ENCODE data around the gene EDA.

The EDA gene

DNA sequence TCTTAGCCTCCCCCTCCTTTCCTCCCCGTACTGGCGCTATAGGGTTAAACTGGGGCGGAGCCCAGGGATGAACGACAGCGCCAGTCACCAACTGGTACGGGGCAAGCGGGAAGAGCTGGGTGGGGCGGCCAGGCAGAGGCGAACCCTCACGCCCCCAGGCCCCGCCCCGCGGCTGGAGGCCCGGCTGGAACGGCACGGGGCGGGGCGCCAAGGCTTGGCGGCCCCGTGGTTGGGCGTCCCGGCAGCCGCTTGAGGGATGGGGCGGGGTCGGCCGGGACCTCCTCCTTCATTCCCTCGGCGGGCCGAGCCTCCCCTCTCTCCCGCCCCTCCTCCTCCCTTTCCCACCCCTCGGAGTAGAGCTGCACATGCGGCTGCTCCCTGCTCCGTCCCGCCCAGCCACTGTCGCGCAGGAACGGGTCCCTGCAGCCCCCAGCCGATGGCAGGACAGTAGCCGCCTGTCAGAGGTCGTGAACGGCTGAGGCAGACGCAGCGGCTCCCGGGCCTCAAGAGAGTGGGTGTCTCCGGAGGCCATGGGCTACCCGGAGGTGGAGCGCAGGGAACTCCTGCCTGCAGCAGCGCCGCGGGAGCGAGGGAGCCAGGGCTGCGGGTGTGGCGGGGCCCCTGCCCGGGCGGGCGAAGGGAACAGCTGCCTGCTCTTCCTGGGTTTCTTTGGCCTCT lies at the start of gene EDA:
Gene EDA, plus strand, starts transcription at position 335 of the 678 bp plus-strand sequence.
- peak; percentile 33 for DNase-seq (ENCODE audit: low read depth)

- DNase-seq (ENCODE audit: low read depth) = no peak
Measured at GRCh38 chrX:69568828-69569227, 47.1 kb upstream of the EDA start.

GRCh38 chrX:69597399-69597798 lies 18.5 kb upstream of the EDA start:
- DNase-seq (ENCODE audit: low read depth) = no peak

DNA sequence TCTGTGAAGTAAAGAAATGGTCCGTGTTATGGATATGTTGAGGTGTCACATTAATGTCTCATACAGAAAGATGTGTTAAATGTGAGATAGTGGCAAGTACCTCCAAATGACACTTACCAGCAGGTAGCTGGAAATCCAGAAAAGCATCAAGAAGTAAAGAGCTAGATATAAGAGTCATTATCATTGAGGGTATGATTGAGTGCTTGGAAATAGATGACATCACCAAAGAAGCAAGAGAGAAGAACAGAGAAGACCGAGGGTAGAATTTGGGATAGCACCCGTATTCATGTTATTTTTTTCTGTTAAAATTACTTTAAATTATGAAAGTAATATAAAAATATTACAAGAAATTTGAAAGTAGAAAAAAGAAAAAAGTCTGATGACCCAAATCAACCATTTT lies 15.7 kb upstream of the EDA start:
- no peak for DNase-seq (ENCODE audit: low read depth)

GRCh38 chrX:69603566-69604194 lies 12.2 kb upstream of the EDA start:
- DNase-seq (ENCODE audit: low read depth) = no peak

DNA sequence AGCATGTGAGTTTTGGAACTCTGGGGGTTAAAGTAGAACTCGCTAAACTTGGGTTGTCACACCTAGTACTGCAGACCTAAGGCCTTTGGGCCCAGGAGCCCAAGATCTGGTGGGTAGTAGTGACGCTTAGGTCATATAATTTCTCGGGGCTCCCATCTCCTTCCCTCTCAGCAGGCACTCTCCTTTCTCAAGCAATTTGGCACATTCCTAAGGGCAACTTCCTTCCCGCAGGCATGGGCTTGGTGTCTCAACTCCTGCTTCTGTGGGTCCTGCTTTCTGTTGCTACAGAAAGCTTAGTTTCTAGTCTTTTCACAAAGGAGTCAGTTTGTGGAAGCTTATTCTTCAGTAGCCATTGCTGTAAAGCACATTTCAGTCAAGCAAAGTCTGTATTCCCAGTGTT lies 10.4 kb upstream of the EDA start:
- no peak for DNase-seq (ENCODE audit: low read depth)

DNA sequence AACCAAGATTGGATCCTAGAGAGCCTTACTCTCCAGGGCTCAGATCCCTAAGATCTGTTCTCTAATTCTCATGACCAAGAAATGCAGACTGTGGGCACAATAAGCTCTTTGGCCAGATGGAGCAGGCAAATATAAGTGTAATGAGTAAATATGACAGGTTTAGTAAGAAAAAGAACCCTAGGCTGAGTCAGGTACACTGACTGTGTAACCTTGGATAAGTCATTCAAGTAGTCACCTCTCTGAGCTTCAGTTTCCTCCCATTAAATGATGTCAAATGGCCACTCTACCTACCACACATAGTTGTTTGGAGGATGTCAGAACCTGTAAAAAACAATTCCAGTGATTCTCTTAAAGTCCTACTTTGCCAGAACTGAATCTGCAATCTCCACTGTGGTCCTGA lies 8.3 kb upstream of the EDA start:
- no peak for DNase-seq (ENCODE audit: low read depth)

DNA sequence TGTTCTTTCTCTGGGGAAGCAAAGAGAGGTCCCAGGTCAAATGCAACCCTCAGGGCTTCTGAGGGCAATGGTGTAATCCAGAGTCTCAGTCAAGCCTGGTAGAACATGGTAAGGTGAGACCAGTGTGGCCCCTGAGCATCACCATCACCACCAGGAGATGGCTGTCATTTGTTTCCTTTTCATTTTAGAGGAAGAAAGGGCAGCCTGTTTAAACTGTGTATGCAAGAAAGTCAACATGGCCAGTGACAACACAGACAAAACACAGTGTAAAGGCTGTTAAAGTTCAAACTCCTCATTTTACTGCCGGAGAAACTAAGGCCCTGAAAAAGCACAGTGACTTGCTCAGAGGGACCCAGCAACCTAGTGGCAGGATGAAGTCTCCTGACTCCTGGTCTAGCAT lies 2.0 kb upstream of the EDA start:
- no peak for DNase-seq (ENCODE audit: low read depth)

GRCh38 chrX:69614886-69615285 lies 1.0 kb upstream of the EDA start:
- no peak for DNase-seq (ENCODE audit: low read depth)

GRCh38 chrX:69615342-69615741 lies 571 bp upstream of the EDA start:
- DNase-seq (ENCODE audit: low read depth) = no peak

DNA sequence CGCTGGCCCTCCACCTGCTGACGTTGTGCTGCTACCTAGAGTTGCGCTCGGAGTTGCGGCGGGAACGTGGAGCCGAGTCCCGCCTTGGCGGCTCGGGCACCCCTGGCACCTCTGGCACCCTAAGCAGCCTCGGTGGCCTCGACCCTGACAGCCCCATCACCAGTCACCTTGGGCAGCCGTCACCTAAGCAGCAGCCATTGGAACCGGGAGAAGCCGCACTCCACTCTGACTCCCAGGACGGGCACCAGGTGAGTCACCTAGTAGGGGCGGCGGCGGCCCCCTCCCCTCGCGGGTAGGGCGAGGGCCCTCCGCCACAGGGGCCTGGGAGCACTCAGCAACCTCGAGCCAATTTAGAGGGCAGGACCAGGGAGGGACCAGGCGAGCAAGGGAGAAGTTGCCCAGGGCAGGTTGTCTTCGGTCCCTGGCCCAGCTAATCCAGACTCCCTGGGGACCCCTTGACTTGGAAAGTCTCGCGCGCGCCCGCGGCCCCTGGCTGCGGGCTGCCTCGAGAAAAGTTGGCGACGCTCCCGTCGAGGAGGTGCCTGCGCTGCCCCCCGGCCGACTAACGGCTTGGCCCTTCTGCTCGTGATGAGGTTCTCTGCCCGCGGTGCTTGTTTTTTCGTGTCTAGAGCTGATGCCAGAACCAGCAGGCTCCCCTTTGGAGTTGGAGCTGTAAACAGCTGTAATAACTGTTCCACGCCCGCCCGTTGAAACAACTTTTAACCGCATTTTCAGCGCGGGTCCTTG lies 717 bp downstream of the EDA start:
- no peak for DNase-seq (ENCODE audit: low read depth)

DNA sequence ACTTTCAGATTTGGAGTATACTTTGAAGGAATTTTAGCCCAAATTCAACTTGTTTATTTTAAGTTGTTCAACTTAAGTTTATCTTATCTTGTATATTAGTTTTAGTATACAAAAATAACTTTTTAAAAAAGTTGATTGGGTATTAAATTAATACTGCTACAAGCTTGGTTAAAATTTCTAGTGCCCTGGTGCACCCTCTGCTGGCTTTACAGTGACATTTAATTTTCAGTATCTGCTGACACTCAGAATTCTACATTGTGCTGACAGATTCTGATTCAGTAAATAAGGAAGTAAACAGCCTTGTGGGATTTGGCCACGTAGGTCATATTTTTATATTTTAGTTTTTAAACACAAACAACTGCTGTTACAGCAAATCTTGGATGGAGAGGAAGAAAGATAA lies 2.9 kb downstream of the EDA start:
- DNase-seq (ENCODE audit: low read depth) = peak; percentile 3

DNA sequence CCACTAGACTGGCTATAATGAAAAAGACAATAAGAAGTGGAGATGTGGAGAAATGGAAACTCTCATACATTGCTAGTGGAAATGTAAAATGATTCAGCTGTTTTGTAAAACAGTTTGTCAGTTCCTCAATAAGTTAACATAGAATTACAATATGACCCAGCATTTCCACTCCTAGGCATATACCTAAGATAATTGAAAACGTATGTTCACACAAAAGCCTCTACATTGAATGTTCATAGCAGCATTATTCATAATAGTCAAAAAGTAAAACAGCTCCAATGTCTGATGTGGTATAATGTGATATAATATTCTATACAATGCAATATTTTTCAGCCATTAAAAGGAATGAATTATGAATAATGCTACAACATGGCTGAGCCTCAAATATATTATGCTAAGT lies 10.2 kb downstream of the EDA start:
- DNase-seq (ENCODE audit: low read depth) = no peak

DNA sequence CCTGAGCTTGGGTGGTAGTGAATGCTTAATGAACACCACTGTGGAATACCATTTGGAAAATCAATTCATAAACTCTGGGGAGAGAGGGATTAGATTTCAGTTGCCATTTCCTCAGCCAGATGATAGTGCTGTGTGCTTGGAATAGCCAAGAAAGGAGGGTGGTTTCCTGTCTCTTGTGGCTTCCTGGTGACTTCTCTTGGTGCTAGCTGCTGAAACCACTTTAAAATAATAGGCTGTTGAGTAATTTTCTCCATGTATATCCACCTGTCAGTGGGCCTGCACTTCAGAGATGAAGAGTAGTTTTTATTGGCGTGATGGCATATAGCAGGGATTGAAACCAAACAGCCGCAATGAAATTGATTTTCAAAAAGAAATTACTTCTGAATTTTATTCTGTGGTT lies 11.8 kb downstream of the EDA start:
- DNase-seq (ENCODE audit: low read depth) = no peak

DNA sequence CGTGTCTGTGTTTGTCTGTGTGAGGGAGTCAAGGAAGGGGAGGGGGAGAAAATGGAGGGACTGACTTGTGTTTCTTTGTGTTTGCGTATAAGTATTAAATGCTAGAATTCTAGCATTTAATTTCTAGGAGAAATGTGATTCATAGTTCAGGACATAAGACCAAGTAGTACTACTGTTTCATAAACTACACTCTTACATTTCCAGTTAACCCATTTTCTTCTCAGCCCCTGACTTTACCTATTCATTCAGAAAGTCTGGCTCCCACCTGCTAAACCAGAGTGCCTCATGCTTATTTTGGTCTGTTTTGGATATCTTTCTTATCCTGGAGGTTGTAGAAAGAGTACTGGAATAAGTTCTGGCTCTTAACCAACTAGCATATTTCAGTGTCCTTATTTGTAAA lies 14.2 kb downstream of the EDA start:
- DNase-seq (ENCODE audit: low read depth) = no peak

GRCh38 chrX:69664693-69665092 lies 48.8 kb downstream of the EDA start:
- DNase-seq (ENCODE audit: low read depth) = no peak

GRCh38 chrX:69670001-69670555 lies 54.2 kb downstream of the EDA start:
- DNase-seq (ENCODE audit: low read depth) = no peak

DNA sequence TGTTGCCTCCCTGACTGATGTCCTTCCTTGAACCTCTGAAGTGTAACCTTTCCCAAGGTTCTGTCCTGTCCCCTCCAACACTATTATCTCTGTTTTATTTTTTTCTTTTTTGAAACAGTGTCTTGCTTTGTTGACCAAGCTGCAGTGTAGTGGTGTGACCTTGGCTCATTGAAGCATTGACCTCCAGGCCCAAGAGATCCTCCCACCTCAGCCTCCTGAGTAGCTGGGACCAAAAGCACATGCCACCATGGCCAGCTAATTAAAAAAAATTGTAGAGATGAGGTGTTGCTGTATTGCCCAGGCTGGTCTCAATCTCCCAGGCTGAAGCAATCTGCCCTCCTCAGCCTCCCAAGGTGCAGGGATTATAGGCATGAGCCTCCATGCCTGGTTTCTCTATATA lies 59.0 kb downstream of the EDA start:
- DNase-seq (ENCODE audit: low read depth) = no peak

- no peak for DNase-seq (ENCODE audit: low read depth)
Measured at GRCh38 chrX:69705818-69706217, 89.9 kb downstream of the EDA start.

DNA sequence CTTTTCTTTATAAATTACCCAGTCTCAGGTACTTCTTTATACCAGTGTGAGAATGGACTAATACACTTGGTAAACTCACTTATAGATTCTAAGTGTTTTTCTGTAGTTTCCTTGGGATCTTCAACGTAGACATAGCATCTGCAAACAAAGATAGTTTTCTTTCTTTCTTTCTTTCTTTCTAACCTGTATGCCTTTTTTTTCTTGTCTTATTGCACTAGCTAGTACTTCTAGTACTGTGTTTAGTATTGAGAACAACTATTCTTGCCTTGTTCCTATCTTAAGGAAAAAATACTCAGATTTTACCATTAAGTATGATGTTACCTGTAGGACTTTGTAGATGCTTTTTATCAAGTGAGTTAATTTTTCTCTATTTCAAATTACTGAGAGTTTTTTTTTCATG lies 102.2 kb downstream of the EDA start:
- DNase-seq (ENCODE audit: low read depth) = no peak

DNA sequence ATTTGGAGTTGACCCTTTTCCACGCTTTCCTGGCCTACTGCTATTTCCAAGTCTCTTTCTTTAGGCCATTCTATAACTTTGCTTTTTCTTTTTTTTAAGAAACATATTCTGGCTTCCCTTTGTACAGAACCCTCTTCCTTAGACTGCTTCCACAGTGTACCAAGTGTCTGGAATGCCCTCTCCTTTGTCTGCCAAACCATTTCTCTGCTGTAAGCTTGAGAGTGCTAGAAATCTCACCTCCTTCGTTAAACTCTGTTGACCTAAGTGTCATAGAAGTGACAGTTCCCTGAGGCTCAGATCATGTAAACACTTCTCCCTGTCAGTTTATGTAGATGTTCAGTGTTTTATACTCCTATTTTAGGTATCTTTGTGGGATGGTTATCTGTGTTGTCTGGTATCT lies 108.4 kb downstream of the EDA start:
- no peak for DNase-seq (ENCODE audit: low read depth)

DNA sequence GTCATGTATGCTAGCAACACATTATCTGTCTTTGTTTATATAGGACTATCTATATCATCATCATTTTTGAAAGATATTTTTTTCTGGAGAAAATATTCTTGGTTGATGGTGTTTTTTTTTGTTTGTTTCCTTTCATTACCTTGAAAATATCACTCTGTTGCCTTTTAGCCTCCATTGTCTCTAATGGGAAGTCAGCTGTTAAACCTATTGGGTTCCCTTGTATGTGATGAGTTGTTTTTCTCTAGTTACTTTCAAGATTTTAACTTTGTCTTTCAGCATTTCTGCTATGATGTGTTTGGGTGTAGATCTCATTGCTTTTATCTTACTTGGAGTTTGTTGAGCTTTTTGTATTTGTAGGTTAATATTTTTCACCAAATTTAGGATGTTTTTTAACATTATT lies 124.4 kb downstream of the EDA start:
- no peak for DNase-seq (ENCODE audit: low read depth)

GRCh38 chrX:69741721-69742120 lies 125.8 kb downstream of the EDA start:
- DNase-seq (ENCODE audit: low read depth) = no peak
